NCI-H460 (cell line): ENCODE results near the gene GPBP1. TPM values are rescaled to one million over a fixed set of nuclear protein-coding genes. Genes with fewer than 3 reads are reported as not detected.
"Not testable (repeated sequence)": the region's sequence is repeated elsewhere in the genome, so short reads cannot be mapped to it uniquely, and the experiment has no call there.

Source experiments
- DNase-seq: peaks from one replicate; pipeline ENCODE4 v3.0.0-alpha.2; 2016; ENCODE audit warnings: low read depth; ENCODE audit errors: extremely low read depth
- total RNA-seq: library from RNA; depleted of rRNA; stranded (reverse); fragments of >200 nt; shearing (Covaris generic); gene quantifications from 2 replicates; pipeline ENCODE4 v1.2.3, GENCODE V29; 2014

Gene GPBP1
- total RNA-seq, 1 experiment from 2014 or later, result 82.1 TPM

- DNase-seq, result no peak
Measured at GRCh38 chr5:57176350-57176857, 2.5 kb downstream of the GPBP1 start.

- DNase-seq, result no peak
Measured at GRCh38 chr5:57177479-57178156, 3.8 kb downstream of the GPBP1 start.

GRCh38 chr5:57178238-57178637 is 4.4 kb downstream of the GPBP1 start:
- DNase-seq, result not testable (repeated sequence)

DNA sequence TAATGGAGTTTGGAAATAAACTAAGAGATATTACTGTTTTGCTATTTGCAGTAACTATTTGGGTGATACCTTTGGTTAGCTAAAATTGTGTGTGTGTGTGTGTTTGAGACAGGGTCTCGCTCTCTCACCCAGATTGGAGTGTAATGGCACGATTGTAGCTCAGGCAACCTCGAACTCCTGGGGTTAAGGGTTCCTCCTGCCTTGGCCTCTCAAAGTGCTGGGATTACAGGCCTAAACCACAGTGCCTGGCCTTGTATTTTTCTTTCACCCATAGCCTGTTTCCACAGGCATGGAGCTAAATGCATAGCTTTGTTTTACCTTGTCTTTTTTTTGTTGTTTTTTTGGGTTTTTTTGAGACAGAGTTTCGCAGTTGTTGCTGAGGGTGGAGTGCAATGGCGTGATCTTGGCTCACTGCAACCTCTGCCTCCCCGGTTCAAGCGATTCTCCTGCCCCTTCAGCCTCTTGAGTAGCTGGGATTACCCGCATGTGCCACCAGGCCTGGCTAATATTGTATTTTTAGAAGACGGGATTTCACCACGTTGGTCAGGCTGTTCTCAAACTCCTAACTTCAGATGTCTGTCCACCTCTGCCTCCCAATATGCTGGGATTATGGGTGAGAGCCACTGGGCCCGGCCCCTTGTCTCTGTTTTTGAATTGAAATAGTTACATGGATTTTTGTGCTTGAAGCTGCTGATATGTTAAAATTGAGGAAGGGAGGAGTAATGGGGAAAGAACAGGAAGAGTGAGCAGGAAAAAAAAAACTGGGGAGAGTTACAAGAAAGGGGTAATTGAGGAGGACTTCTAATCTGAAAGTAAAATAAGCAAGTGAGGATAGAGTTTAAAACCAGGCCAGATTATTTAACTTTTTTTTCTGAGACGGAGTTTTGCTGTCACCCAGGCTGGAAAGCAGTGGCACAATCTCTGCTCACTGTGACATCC is 5.7 kb downstream of the GPBP1 start:
- no peak for DNase-seq

DNA sequence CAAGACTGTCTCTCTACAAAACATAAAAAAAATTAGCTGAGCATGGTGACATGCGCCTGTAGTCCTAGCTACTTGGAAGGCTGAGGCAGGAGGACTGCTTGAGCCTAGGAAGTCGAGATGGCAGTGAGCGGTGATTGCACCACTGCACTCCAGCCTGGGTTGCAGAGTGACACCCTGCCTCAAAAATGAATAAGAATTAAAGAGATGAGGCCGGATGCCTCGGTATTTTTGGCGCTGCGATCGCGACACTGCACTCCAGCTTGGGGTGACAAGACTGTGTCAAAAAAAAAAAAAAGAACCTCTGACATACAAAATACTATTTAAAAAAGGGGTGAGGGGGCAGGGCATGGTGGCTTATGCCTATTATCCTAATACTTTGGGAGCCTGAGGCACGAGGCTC is 7.3 kb downstream of the GPBP1 start:
- DNase-seq, result no peak

DNA sequence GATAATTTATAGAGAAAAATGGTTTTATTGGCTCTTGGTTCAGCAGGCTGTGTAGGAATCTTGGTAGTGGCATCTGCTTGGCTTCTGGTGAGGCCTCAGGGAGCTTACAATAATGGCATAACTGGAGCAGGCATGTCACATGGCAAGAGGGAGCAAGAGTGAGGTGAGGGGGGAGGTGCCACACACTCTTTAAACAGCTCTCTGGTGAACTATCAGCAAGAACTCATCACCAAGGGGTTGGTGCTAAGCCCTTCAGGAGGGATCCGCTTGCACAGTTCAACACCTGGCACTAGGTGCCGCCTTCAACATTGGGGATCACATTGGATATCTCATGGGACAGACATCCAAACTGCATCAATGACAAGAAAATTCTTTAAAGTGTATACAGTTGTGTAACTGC is 10.5 kb downstream of the GPBP1 start:
- no peak for DNase-seq

DNA sequence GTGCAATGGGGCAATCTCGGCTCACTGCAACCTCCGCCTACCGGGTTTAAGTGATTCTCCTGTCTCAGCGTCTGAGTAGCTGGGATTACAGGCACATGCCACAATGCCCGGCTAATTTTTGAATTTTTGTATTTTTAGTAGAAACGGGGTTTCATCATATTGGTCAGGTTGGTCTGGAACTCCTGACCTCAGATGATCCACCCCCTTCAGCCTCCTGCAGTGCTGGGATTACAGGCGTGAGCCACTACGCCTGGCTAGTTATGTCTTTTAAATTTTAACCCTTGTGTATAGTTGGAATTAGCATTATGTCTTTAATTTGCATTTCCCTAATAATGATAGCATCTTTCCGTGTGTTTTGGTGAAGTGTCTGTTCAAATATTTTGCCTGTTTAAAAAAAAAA is 11.5 kb downstream of the GPBP1 start:
- no peak for DNase-seq

- no peak for DNase-seq
Measured at GRCh38 chr5:57186194-57186593, 12.3 kb downstream of the GPBP1 start.

DNA sequence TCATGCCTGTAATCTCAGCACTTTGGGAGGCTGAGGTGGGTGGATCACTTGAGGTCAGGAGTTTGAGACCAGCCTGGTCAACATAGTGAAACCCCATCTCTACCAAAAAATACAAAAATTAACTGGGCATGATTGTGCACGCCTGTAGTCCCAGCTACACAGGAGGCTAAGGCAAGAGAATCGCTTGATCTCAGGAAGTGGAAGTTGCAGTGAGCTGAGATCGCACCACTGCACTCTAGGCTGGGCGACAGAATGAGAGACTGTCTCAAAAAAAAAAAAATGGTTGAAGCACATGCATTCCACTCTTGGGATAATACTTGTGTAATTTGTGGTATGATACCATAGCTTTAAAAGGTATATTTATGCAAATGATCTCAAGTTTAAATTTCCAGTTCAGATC is 14.1 kb downstream of the GPBP1 start:
- DNase-seq, result not testable (repeated sequence)

- DNase-seq, result no peak
Measured at GRCh38 chr5:57189515-57189914, 15.7 kb downstream of the GPBP1 start.

GRCh38 chr5:57190593-57190992 is 16.7 kb downstream of the GPBP1 start:
- no peak for DNase-seq

- DNase-seq, result no peak
Measured at GRCh38 chr5:57191163-57191562, 17.3 kb downstream of the GPBP1 start.

DNA sequence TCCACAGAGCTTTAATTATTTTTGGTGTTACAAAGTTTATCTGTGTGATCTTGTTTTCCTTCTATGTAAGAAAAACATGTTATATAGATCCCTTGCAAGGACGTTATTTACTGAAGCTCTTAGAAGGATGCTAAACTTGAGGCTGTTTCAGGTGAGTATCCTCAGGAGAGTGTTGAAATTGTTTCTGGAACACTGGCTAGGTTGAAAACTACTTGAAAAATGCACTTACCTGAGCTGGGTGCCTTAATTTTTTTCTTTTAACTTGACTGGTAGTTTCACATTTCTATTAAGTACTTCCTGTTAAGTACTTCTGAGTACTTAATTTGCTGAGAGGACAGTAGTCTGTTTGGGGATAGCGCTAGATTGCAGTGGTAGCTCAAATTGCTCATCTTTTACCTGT is 18.1 kb downstream of the GPBP1 start:
- no peak for DNase-seq

DNA sequence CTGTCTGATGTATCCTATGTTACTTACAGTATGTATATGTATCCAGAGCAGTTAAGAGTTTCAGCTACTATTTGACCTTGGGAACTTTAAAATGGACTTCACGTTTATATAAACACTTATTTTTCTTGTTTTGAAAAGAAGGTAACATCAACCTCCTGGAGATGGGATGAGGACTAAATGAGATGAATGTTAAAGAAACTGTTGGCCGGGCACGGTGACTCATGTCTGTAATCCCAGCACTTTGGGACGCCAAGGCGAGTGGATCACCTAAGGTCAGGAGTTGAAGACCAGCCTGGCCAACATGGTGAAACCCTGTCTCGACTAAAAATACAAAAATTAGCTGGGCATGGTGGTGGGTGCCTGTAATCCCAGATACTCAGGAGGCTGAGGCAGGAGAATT is 19.0 kb downstream of the GPBP1 start:
- not testable (repeated sequence) for DNase-seq

GRCh38 chr5:57193757-57194413 is 20.0 kb downstream of the GPBP1 start:
- no peak for DNase-seq

GRCh38 chr5:57194653-57195052 is 20.8 kb downstream of the GPBP1 start:
- no peak for DNase-seq

- DNase-seq, result no peak
Measured at GRCh38 chr5:57195060-57195459, 21.2 kb downstream of the GPBP1 start.

DNA sequence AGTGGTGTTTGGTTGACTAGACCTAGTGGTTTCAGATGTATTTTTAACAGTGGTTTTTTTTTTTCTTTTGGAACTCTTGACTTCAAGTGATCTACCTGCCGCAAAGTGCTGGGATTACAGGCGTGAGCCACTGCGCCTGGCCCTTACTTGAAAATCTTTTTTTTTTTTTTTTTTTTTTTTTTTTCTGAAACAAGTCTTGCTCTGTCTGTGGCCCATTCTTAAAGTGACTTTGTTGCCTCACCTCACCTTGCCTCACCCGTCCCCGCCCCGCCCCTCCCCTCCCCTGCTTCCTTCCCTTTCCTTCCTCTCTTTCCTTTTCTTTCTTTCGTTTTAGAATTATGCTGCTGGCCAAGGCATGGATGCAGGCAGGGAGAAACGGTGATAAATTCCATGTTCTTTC is 26.0 kb downstream of the GPBP1 start:
- DNase-seq, result no peak

- no peak for DNase-seq
Measured at GRCh38 chr5:57202811-57203210, 29.0 kb downstream of the GPBP1 start.

- DNase-seq, result no peak
Measured at GRCh38 chr5:57207007-57207653, 33.3 kb downstream of the GPBP1 start.

DNA sequence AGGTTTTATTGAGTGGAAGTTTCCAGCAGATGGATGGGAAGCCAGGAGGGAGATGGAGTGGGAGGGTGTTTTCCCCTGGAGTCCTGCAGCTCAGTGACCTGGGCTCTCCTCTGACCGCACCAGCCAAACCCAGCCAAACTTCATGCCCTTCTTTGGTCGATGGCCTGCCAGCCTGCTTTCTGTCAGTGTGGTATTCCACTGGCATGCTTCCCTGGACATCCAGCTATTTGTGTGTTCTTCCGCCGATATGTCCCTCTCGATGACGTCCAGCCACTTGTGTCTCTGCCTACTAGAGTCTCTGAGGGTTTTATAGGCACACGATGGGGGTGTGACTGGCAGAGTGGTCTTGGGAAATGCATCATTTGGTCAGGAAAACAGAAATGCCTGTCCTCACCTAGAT is 33.8 kb downstream of the GPBP1 start:
- no peak for DNase-seq
